SK-N-SH treated with all-trans-retinoic acid at 6 μM for 48 hours (cell line): Measurements from ENCODE around the gene CDC14C.

ENCODE experiments used
- ATAC-seq: fragments of 200-7000 bp; cut with Tn5 transposase; 3 replicates; pipeline ENCODE4 v1.9.1; 2020; ENCODE audit warnings: mild to moderate bottlenecking, moderate library complexity
- ARNTL ChIP-seq: fragments of 450-650 bp; formaldehyde crosslinking; IDR thresholded peaks from 2 replicates; pipeline ENCODE4 v1.5.0; 2020; ENCODE audit warnings: low read depth, mild to moderate bottlenecking, moderate library complexity, borderline replicate concordance
- BACH2 ChIP-seq: fragments of 250-450 bp; sonication (Bioruptor Pico); IDR thresholded peaks from 2 replicates; pipeline ENCODE4 v1.9.0; 2021; ENCODE audit warnings: mild to moderate bottlenecking, borderline replicate concordance
- CSDC2 ChIP-seq: fragments of 250-450 bp; sonication (Bioruptor Pico); IDR thresholded peaks from 2 replicates; pipeline ENCODE4 v1.5.0; 2020; ENCODE audit warnings: mild to moderate bottlenecking, moderate library complexity
- CSRNP3 ChIP-seq: fragments of 250-450 bp; sonication (Bioruptor Pico); IDR thresholded peaks from 2 replicates; pipeline ENCODE4 v1.5.1; 2021; ENCODE audit warnings: mild to moderate bottlenecking, moderate library complexity
- ESRRG ChIP-seq: fragments of 250-450 bp; sonication (Bioruptor Pico); IDR thresholded peaks from 2 replicates; pipeline ENCODE4 v1.6.1; 2021; ENCODE audit warnings: mild to moderate bottlenecking
- GLIS3 ChIP-seq: fragments of 250-450 bp; sonication (Bioruptor Pico); IDR thresholded peaks from 2 replicates; pipeline ENCODE4 v1.5.0; 2020; ENCODE audit warnings: mild to moderate bottlenecking, moderate library complexity
- ISL1 ChIP-seq: fragments of 250-450 bp; sonication (Bioruptor Pico); IDR thresholded peaks from 2 replicates; pipeline ENCODE4 v2.1.2; 2022; ENCODE audit warnings: mild to moderate bottlenecking, moderate library complexity
- OSR1 ChIP-seq: fragments of 250-450 bp; sonication (Bioruptor Pico); IDR thresholded peaks from 2 replicates; pipeline ENCODE4 v1.8.0; 2022; ENCODE audit warnings: moderate library complexity, mild to moderate bottlenecking, inconsistent platforms
- PATZ1 ChIP-seq: fragments of 250-450 bp; sonication (Bioruptor Pico); IDR thresholded peaks from 2 replicates; pipeline ENCODE4 v1.8.0; 2020; ENCODE audit warnings: mild to moderate bottlenecking, moderate library complexity, borderline replicate concordance
- POU6F1 ChIP-seq: fragments of 250-450 bp; sonication (Bioruptor Pico); IDR thresholded peaks from 2 replicates; pipeline ENCODE4 v1.8.0; 2021; ENCODE audit warnings: low read depth, mild to moderate bottlenecking, moderate library complexity, borderline replicate concordance
- PPARA ChIP-seq: fragments of 250-450 bp; sonication (Bioruptor Pico); IDR thresholded peaks from 2 replicates; pipeline ENCODE4 v1.5.0; 2020; ENCODE audit warnings: mild to moderate bottlenecking, borderline replicate concordance
- RARB ChIP-seq: fragments of 250-450 bp; sonication (Bioruptor Pico); IDR thresholded peaks from 2 replicates; pipeline ENCODE4 v1.8.0; 2021; ENCODE audit warnings: mild to moderate bottlenecking, moderate library complexity
- SNAI2 ChIP-seq: fragments of 250-450 bp; sonication (Bioruptor Pico); IDR thresholded peaks from 2 replicates; pipeline ENCODE4 v1.5.0; 2020; ENCODE audit warnings: mild to moderate bottlenecking, moderate library complexity
- TOX ChIP-seq: fragments of 250-450 bp; sonication (Bioruptor Pico); IDR thresholded peaks from 2 replicates; pipeline ENCODE4 v1.8.0; 2021; ENCODE audit warnings: mild to moderate bottlenecking, moderate library complexity, borderline replicate concordance
- TSHZ2 ChIP-seq: fragments of 250-450 bp; sonication (Bioruptor Pico); IDR thresholded peaks from 2 replicates; pipeline ENCODE4 v1.5.0; 2020; ENCODE audit warnings: mild to moderate bottlenecking, moderate library complexity
- ZC3H10 ChIP-seq: fragments of 250-450 bp; sonication (Bioruptor Pico); IDR thresholded peaks from 2 replicates; pipeline ENCODE4 v1.5.1; 2021; ENCODE audit warnings: mild to moderate bottlenecking, moderate library complexity
- ZFP3 ChIP-seq: fragments of 250-450 bp; sonication (Bioruptor Pico); IDR thresholded peaks from 2 replicates; pipeline ENCODE4 v1.5.0; 2020; ENCODE audit warnings: mild to moderate bottlenecking, moderate library complexity
- ZNF565 ChIP-seq: fragments of 450-650 bp; formaldehyde crosslinking; conservative IDR thresholded peaks from 2 replicates; pipeline ENCODE4 v1.5.0; 2020; ENCODE audit warnings: low read depth, mild to moderate bottlenecking, moderate library complexity
- ZNF8 ChIP-seq: fragments of 450-650 bp; formaldehyde crosslinking; IDR thresholded peaks from 2 replicates; pipeline ENCODE4 v1.5.0; 2020; ENCODE audit warnings: mild to moderate bottlenecking, moderate library complexity

The CDC14C gene

GRCh38 chr7:48962821-48963505 is 38.6 kb downstream of the CDC14C start (continued):
- TF ChIP-seq OSR1 (CRISPR knock-in tag), result no peak

GRCh38 chr7:48964074-48964473 is 39.7 kb downstream of the CDC14C start:
- no peak for ATAC-seq
- TF ChIP-seq CSRNP3 (CRISPR knock-in tag) (no peak), POU6F1 (no peak), BACH2 (CRISPR knock-in tag) (no peak), CSDC2 (no peak), TOX (no peak), PATZ1 (CRISPR knock-in tag) (no peak), ZNF8 (CRISPR knock-in tag) (no peak), ARNTL (CRISPR knock-in tag) (no peak)

GRCh38 chr7:48971173-48971572 is 46.8 kb downstream of the CDC14C start:
- ATAC-seq, result no peak
- TF ChIP-seq ZNF8 (CRISPR knock-in tag) (no peak), CSDC2 (no peak), ZC3H10 (no peak), ZFP3 (no peak), RARB (CRISPR knock-in tag) (no peak), TOX (no peak), BACH2 (CRISPR knock-in tag) (no peak), ESRRG (CRISPR knock-in tag) (no peak), PPARA (CRISPR knock-in tag) (no peak)

- no peak for TF ChIP-seq ESRRG (CRISPR knock-in tag)
- TF ChIP-seq GLIS3 (CRISPR knock-in tag), result no peak
- TF ChIP-seq, all 23 proteins: peak for 0
- no peak for ATAC-seq
Measured at GRCh38 chr7:48976253-48976652, 51.9 kb downstream of the CDC14C start.

- no peak for ATAC-seq
- no peak for TF ChIP-seq CSDC2
- TF ChIP-seq TSHZ2 (CRISPR knock-in tag), result no peak
- no peak for TF ChIP-seq ZNF565 (CRISPR knock-in tag)
- TF ChIP-seq RARB (CRISPR knock-in tag), result no peak
- TF ChIP-seq ZC3H10, result no peak
- no peak for TF ChIP-seq ZNF8 (CRISPR knock-in tag)
- TF ChIP-seq OSR1 (CRISPR knock-in tag), result no peak
- no peak for TF ChIP-seq ARNTL (CRISPR knock-in tag)
- TF ChIP-seq ESRRG (CRISPR knock-in tag), result no peak
- no peak for TF ChIP-seq CSRNP3 (CRISPR knock-in tag)
- TF ChIP-seq SNAI2 (CRISPR knock-in tag), result no peak
- TF ChIP-seq ISL1 (CRISPR knock-in tag), result no peak
- TF ChIP-seq, all 23 proteins: peak for 0
Measured at GRCh38 chr7:48976850-48977249, 52.5 kb downstream of the CDC14C start.
